Tibial artery (tissue), 4 donors: ENCODE results near the gene RABGGTB.

Source experiments
- DNase-seq, 2 donors: peaks; one replicate each; pipeline ENCODE4 v3.0.0-alpha.2; 2019
- H3K27ac ChIP-seq, 2 donors: fragments of 200-600 bp; sonication (generic) in 1 of 2; 1 replicate in 1 of 2; 2 replicates in 1 of 2; pipeline ENCODE4 v1.5.1; 2018 to 2019; ENCODE audit warnings: mild to moderate bottlenecking in 1 of 2
- H3K27me3 ChIP-seq, 2 donors: fragments of 200-600 bp; sonication (generic) in 1 of 2; one replicate each; pipeline versions ENCODE4 v1.5.1 to v1.6.0; 2016 to 2019
- H3K36me3 ChIP-seq, 3 donors: fragments of 200-600 bp; sonication (generic) in 2 of 3; one replicate each; pipeline ENCODE4 v1.5.1; 2016 to 2019; ENCODE audit warnings: mild to moderate bottlenecking in 2 of 3
- H3K4me1 ChIP-seq, 4 donors: fragments of 200-600 bp; sonication (generic) in 2 of 4; 1 replicate in 3 of 4; 2 replicates in 1 of 4; pipeline ENCODE4 v1.5.1; 2016 to 2019
- H3K4me3 ChIP-seq, 2 donors: fragments of 200-600 bp; sonication (generic) in 1 of 2; 1 replicate in 1 of 2; 2 replicates in 1 of 2; pipeline ENCODE4 v1.5.1; 2018 to 2019; ENCODE audit warnings: mild to moderate bottlenecking in 2 of 2
- H3K9me3 ChIP-seq, 3 donors: fragments of 200-600 bp; sonication (generic) in 1 of 3; one replicate each; pipeline ENCODE4 v1.5.1; 2016 to 2019
- intact Hi-C: fragments of 100-400 bp; cut with DNase I; formaldehyde crosslinking; loops from one replicate; pipeline ENCODE4 v1.15.0; 2023; ENCODE audit warnings: low total_unique reads
- TF ChIP-seq, protein P1 (sequence below), 2 experiments: fragments of 200-600 bp in 1 of 2; fragments of 450-650 bp in 1 of 2; IDR thresholded peaks; one replicate each; pipeline ENCODE4 v1.5.1; 2017 to 2019; ENCODE audit warnings: antibody characterized with exemption in 2 of 2, mild to moderate bottlenecking in 1 of 2, moderate library complexity in 1 of 2

Gene RABGGTB

GRCh38 chr1:75836528-75837100 is 50.6 kb downstream of the RABGGTB start:
- Histone ChIP-seq H3K27me3 (no peaks in the 10 kb centered on the region), H3K4me1 (no peaks in the 10 kb centered on the region), H3K4me3 (no peak overlapping the region), H3K27ac (no peak overlapping the region), H3K9me3 (peaks cover 0 to 5% (median 4%) of the 10 kb centered on the region in 3 donors), H3K36me3 (no peaks in the 10 kb centered on the region)
- intact Hi-C loops: no loop called here
- DNase-seq: no peak
- TF ChIP-seq, protein P1, sequence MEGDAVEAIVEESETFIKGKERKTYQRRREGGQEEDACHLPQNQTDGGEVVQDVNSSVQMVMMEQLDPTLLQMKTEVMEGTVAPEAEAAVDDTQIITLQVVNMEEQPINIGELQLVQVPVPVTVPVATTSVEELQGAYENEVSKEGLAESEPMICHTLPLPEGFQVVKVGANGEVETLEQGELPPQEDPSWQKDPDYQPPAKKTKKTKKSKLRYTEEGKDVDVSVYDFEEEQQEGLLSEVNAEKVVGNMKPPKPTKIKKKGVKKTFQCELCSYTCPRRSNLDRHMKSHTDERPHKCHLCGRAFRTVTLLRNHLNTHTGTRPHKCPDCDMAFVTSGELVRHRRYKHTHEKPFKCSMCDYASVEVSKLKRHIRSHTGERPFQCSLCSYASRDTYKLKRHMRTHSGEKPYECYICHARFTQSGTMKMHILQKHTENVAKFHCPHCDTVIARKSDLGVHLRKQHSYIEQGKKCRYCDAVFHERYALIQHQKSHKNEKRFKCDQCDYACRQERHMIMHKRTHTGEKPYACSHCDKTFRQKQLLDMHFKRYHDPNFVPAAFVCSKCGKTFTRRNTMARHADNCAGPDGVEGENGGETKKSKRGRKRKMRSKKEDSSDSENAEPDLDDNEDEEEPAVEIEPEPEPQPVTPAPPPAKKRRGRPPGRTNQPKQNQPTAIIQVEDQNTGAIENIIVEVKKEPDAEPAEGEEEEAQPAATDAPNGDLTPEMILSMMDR (IDR thresholded peaks at IDR 0.05): no peak

DNA sequence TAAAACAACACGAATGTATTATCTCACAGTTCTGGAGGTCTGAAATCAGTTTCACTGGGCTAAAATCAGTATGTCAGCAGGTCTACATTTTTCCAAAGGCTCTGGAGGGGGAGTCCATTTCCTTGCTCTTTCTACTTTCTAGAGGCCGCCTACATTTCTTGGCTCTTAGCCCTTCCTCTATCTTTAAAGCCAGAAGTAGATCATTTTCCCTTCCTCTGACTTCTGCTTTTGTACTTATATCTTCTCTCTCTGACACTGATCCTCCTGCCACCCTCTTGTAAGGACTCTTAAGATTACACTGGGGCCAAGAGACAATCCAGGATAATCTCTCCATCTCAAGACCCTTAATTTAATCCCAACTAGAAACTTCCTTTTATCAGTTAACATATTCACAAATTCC is 52.0 kb downstream of the RABGGTB start:
- DNase-seq: no peak
- Histone ChIP-seq H3K27me3 (no peaks in the 10 kb centered on the region), H3K36me3 (no peaks in the 10 kb centered on the region), H3K27ac (no peak overlapping the region), H3K4me3 (no peak overlapping the region), H3K4me1 (no peaks in the 10 kb centered on the region), H3K9me3 (peaks cover 0 to 4% (median 4%) of the 10 kb centered on the region in 3 donors)
- TF ChIP-seq, protein P1 (IDR thresholded peaks at IDR 0.05): no peak
- intact Hi-C loops: no loop called here

GRCh38 chr1:75841421-75841820 is 55.4 kb downstream of the RABGGTB start:
- no peaks in the 10 kb centered on the region for H3K27me3 ChIP-seq
- H3K27ac ChIP-seq: no peak overlapping the region
- intact Hi-C loops: no loop called here
- H3K4me3 ChIP-seq: no peak overlapping the region
- no peaks in the 10 kb centered on the region for H3K9me3 ChIP-seq
- no peaks in the 10 kb centered on the region for H3K4me1 ChIP-seq
- no peaks in the 10 kb centered on the region for H3K36me3 ChIP-seq
- no peak for DNase-seq
- TF ChIP-seq, protein P1 (IDR thresholded peaks at IDR 0.05): no peak
